Thymus (tissue), 11 donors: ENCODE results near the gene TBX19. TPM values are rescaled to one million over a fixed set of nuclear protein-coding genes. Genes with fewer than 3 reads are reported as not detected.

Experiments used
- DNase-seq, 9 donors: peaks; one replicate each; pipeline ENCODE4 v3.0.0-alpha.2; 2013; ENCODE audit warnings: low spot score in 9 of 9, low read depth in 6 of 9, missing footprints in 1 of 9
- H3K27ac ChIP-seq, 2 donors: one replicate each; pipeline ENCODE4 v1.5.1; 2013; ENCODE audit warnings: control low read depth in 1 of 2, low read depth in 1 of 2, low read length in 1 of 2, mild to moderate bottlenecking in 1 of 2, moderate library complexity in 1 of 2
- H3K27me3 ChIP-seq, 2 donors: one replicate each; pipeline ENCODE4 v1.5.1; 2013; ENCODE audit warnings: low read length in 1 of 2; ENCODE audit not compliant: control insufficient read depth in 2 of 2, insufficient read depth in 1 of 2
- H3K36me3 ChIP-seq, 2 donors: one replicate each; pipeline ENCODE4 v1.5.1; 2013; ENCODE audit warnings: low read length in 1 of 2, mild to moderate bottlenecking in 1 of 2, moderate library complexity in 1 of 2; ENCODE audit not compliant: control insufficient read depth in 2 of 2, insufficient read depth in 2 of 2
- H3K4me1 ChIP-seq, 2 donors: one replicate each; pipeline ENCODE4 v1.5.1; 2013; ENCODE audit warnings: low read length in 2 of 2; ENCODE audit not compliant: control insufficient read depth in 2 of 2, insufficient read depth in 2 of 2
- H3K4me3 ChIP-seq, 2 donors: one replicate each; pipeline ENCODE4 v1.5.1; 2013; ENCODE audit warnings: low read length in 2 of 2, control low read depth in 1 of 2, mild to moderate bottlenecking in 1 of 2
- H3K9me3 ChIP-seq, 2 donors: one replicate each; pipeline ENCODE4 v1.5.1; 2013; ENCODE audit warnings: low read length in 1 of 2, mild to moderate bottlenecking in 1 of 2; ENCODE audit not compliant: control insufficient read depth in 2 of 2, insufficient read depth in 1 of 2
- WGBS: extraction: QIAGEN DNeasy Blood & Tissue Kit; methylation state at CpG from one replicate; pipeline ENCODE4 v1.1.7; 2013; 5-methylcytosine and 5-hydroxymethylcytosine counted together
- polyA plus RNA-seq: library from polyadenylated mRNA; stranded (reverse); fragments of 200-250 nt; gene quantifications from one replicate; pipeline ENCODE4 v1.2.3, GENCODE V29; 2013
- total RNA-seq: library from RNA; stranded (reverse); fragments of 120-200 nt; gene quantifications from one replicate; pipeline ENCODE4 v1.2.4, GENCODE V29; 2013
- donor health status: healthy.

TBX19 gene
- total and polyA plus RNA-seq, 2 donors: 0.76 to 2.1 TPM

GRCh38 chr1:168360151-168361021 is 79.7 kb downstream of the TBX19 start:
- no peak for DNase-seq
- no peaks in the 10 kb centered on the region for H3K9me3 ChIP-seq
- H3K4me1 ChIP-seq: no peaks in the 10 kb centered on the region
- H3K27me3 ChIP-seq: no peaks in the 10 kb centered on the region
- no peak overlapping the region for H3K27ac ChIP-seq
- 94% methylated on average over 7 of the region's 7 CpGs for WGBS
- no peaks in the 10 kb centered on the region for H3K36me3 ChIP-seq
- no peak overlapping the region for H3K4me3 ChIP-seq

GRCh38 chr1:168361252-168361651 is 80.6 kb downstream of the TBX19 start:
- no peak for DNase-seq
- Histone ChIP-seq H3K27ac (no peak overlapping the region), H3K36me3 (no peaks in the 10 kb centered on the region), H3K4me1 (no peaks in the 10 kb centered on the region), H3K9me3 (no peaks in the 10 kb centered on the region), H3K4me3 (no peak overlapping the region), H3K27me3 (no peaks in the 10 kb centered on the region)
- 94% methylated on average over 2 of the region's 2 CpGs for WGBS

DNA sequence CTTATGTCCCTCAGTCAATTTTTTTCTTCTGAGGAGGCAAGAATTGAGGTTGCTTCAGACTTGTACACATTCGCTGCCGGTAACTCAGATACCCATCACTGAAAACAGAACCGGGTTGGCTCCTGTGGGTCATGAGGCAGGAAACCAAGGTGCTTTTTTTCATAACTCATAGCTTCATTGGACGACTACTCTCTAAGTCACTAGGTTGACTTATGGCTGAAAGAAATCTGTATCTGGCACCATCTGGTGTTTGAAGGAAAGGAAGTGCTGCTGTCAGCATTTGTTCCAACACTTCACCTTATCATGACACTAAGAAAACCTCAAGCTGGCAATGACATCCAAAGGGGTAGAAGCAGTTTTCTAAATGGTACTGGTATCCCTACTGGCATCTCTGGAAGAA is 82.3 kb downstream of the TBX19 start:
- Histone ChIP-seq H3K4me3 (no peak overlapping the region), H3K27me3 (no peaks in the 10 kb centered on the region), H3K9me3 (no peaks in the 10 kb centered on the region), H3K4me1 (no peaks in the 10 kb centered on the region), H3K36me3 (no peaks in the 10 kb centered on the region), H3K27ac (no peak overlapping the region)
- peak in 4 of 9 donors; percentile 19 to 60 (median 28) for DNase-seq
- WGBS: 16% methylated on average over 4 of the region's 4 CpGs

Other genes starting within 250 kb of the TBX19 start
- 2.5 TPM for gene GPR161, start 143.9 kb upstream of the TBX19 start, total RNA-seq
- gene GPR161, start 143.9 kb upstream of the TBX19 start, polyA plus RNA-seq: 1.6 TPM
- 39.3 TPM for gene TIPRL, start 101.9 kb upstream of the TBX19 start, total RNA-seq
- gene TIPRL, start 101.9 kb upstream of the TBX19 start, polyA plus RNA-seq: 29.5 TPM
- 12.6 TPM for gene SFT2D2, start 54.9 kb upstream of the TBX19 start, total RNA-seq
- gene SFT2D2, start 54.9 kb upstream of the TBX19 start, polyA plus RNA-seq: 11.0 TPM